Gastrocnemius medialis (tissue), 4 donors: ENCODE results near the gene SLC22A5. TPM values are rescaled to one million over a fixed set of nuclear protein-coding genes. Genes with fewer than 3 reads are reported as not detected.

ENCODE experiments used
- ATAC-seq, 2 donors: fragments of 150-250 bp; one replicate each; pipeline ENCODE4 v1.9.1; 2016
- DNase-seq, 2 donors: peaks; one replicate each; pipeline ENCODE4 v3.0.0-alpha.2; 2019
- H3K27ac ChIP-seq, 4 donors: fragments of 200-600 bp; sonication (generic); 1 replicate in 1 of 4; 2 replicates in 3 of 4; pipeline ENCODE4 v1.5.1; 2016 to 2018; ENCODE audit warnings: mild to moderate bottlenecking in 2 of 4, moderate library complexity in 1 of 4
- H3K27me3 ChIP-seq, 3 donors: fragments of 200-600 bp; sonication (generic) in 2 of 3; 1 replicate in 1 of 3; 2 replicates in 2 of 3; pipeline versions ENCODE4 v1.5.1 to v1.6.0; 2016 to 2019; ENCODE audit warnings: mild to moderate bottlenecking in 1 of 3, moderate library complexity in 1 of 3
- H3K36me3 ChIP-seq, 2 donors: fragments of 200-600 bp; sonication (generic) in 1 of 2; one replicate each; pipeline ENCODE4 v1.5.1; 2017 to 2018
- H3K4me1 ChIP-seq, 2 donors: fragments of 200-600 bp; sonication (generic) in 1 of 2; one replicate each; pipeline ENCODE4 v1.5.1; 2016 to 2017; ENCODE audit warnings: mild to moderate bottlenecking in 2 of 2
- H3K4me3 ChIP-seq, 4 donors: fragments of 200-600 bp; sonication (generic) in 3 of 4; 1 replicate in 1 of 4; 2 replicates in 3 of 4; pipeline ENCODE4 v1.5.1; 2016 to 2019; ENCODE audit warnings: mild to moderate bottlenecking in 2 of 4
- H3K9me3 ChIP-seq, 3 donors: fragments of 200-600 bp; sonication (generic) in 2 of 3; 1 replicate in 1 of 3; 2 replicates in 2 of 3; pipeline ENCODE4 v1.5.1; 2016 to 2019
- POLR2A ChIP-seq, 2 donors: fragments of 450-650 bp; IDR thresholded peaks; one replicate each; pipeline ENCODE4 v1.6.1; 2017; ENCODE audit warnings: antibody characterized with exemption in 2 of 2, mild to moderate bottlenecking in 2 of 2, moderate library complexity in 2 of 2
- in situ Hi-C, 4 donors: fragments of 200-750 bp; cut with MboI; loops; one replicate each; pipeline versions ENCODE4 v1.15.0 to v1.8.0; 2017; ENCODE audit warnings: low sequenced_read_pairs in 4 of 4
- intact Hi-C: fragments of 100-400 bp; cut with DNase I; formaldehyde crosslinking; loops from one replicate; pipeline ENCODE4 v1.15.1; 2023; ENCODE audit warnings: low total_unique reads
- total RNA-seq, 4 donors: library from RNA; depleted of rRNA; stranded (reverse); fragments of >200 nt; gene quantifications; one replicate each; pipeline versions ENCODE4 v1.1.0 to v1.2.3, GENCODE V29; 2016
- TF ChIP-seq, protein P1 (sequence below), 5 experiments: fragments of 450-650 bp in 3 of 5; fragments of 200-600 bp in 2 of 5; sonication (generic) in 2 of 5; IDR thresholded peaks in 4 of 5; conservative IDR thresholded peaks in 1 of 5; 1 replicate in 4 of 5; 2 replicates in 1 of 5; pipeline ENCODE4 v1.5.1; 2016 to 2019; ENCODE audit warnings: antibody characterized with exemption in 5 of 5, mild to moderate bottlenecking in 3 of 5, moderate library complexity in 3 of 5

Gene SLC22A5
- total RNA-seq, 4 donors from 2014 or later, result 56.2 to 116 (median 79.2) TPM

DNA sequence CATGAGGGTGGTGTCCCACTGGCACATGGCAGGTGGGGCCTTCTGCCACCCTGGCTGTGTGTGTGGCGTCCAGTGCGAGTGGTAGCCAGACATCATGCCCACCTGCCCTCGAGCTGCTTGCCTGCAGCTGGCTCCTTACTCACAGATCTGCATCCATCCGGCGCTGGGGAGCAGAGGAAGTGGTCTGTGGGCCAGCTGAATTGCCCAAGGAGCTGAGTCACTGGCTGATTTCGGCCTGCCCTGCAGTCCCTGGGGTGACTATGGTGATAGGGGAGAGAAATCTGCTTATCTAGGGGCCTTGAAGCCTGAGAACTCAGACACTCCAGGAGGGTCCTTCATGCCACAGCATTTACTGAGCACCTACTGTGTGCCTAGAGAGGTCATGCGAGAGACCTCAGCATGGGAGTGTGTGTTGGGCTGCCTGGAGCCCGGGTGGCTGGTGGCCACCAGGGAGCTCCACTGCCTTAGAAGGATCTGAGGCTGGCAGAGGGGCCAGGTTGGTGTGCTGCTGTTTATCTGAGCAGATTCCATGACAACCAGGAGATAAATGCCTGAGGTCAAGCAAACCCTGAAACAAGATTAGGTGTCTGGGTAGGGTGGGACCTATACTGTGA, 57.1 kb downstream of the SLC22A5 start:
- Histone ChIP-seq H3K9me3 (no peaks in the 10 kb centered on the region), H3K4me1 (peaks cover 80 to 96% of the 10 kb centered on the region in 2 donors), H3K27me3 (no peaks in the 10 kb centered on the region), H3K4me3 (peak overlapping the region in 1 of 4 donors; percentile 5), H3K36me3 (no peaks in the 10 kb centered on the region), H3K27ac (peak overlapping the region; percentile 81 to 99 (median 94))
- ATAC-seq (peak; percentile 76 to 83), DNase-seq (peak; percentile 72 to 93)
- intact Hi-C loops (no loop called here), in situ Hi-C loops (loop anchor here in 1 of 4 donors (10.0 kb wide), 1 partner anchor 68 kb away; the partner anchor contains the start of gene IRF1)
- TF ChIP-seq, protein P1, sequence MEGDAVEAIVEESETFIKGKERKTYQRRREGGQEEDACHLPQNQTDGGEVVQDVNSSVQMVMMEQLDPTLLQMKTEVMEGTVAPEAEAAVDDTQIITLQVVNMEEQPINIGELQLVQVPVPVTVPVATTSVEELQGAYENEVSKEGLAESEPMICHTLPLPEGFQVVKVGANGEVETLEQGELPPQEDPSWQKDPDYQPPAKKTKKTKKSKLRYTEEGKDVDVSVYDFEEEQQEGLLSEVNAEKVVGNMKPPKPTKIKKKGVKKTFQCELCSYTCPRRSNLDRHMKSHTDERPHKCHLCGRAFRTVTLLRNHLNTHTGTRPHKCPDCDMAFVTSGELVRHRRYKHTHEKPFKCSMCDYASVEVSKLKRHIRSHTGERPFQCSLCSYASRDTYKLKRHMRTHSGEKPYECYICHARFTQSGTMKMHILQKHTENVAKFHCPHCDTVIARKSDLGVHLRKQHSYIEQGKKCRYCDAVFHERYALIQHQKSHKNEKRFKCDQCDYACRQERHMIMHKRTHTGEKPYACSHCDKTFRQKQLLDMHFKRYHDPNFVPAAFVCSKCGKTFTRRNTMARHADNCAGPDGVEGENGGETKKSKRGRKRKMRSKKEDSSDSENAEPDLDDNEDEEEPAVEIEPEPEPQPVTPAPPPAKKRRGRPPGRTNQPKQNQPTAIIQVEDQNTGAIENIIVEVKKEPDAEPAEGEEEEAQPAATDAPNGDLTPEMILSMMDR (IDR thresholded peaks at IDR 0.05 in 4 of 5, conservative IDR thresholded peaks at IDR 0.05 in 1 of 5), result peak in 4 of 5 experiments; percentile 39 to 74 (median 46)
- peak in 1 of 2 donors; percentile 34 for TF ChIP-seq POLR2A (IDR thresholded peaks at IDR 0.05)

DNA sequence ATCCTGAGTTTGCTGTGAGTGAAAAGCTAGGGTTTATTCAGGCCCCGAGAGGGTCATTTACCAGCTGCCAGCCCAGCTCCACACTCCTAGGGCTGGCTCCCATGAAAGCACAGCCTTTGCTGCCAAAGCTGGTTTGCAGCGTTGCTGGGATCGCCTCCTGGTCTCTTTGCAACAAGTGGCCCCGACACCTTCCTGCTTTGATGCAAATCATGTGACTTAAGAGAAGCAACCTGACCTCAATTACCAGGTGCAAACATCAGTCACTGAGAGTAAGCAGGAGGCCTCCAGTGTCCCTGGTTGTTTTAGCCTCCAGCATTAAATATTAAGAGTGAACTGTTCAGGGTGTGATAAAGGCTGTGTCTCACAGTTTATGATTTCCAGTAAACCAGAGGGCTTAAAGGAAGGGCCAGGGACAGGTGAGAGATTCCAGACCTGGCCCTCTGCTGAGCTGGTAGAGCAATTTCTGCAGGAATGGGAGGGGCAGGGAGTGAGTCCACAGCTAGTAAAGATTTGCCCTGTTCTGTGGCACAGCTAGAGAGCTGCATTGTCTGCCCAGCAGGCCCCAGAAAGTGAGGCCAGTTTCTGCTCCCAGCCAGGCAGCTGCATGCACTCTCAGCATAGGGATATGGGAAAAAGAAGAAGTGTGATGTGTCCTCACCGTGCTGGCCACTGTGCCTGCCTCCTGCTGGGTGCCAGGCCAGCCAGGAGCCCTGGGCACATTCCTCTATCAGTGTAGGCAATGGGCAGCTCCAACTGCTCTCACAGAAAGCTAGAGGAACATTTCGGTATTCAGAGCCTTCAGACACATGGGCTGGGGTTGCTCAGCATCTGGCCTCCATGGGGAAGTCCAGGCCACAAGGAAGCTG, 58.0 kb downstream of the SLC22A5 start:
- Histone ChIP-seq H3K36me3 (no peaks in the 10 kb centered on the region), H3K4me3 (no peak overlapping the region)
- in situ Hi-C loops, result loop anchor here in 1 of 4 donors (10.0 kb wide), 1 partner anchor 67 kb away; the partner anchor contains the start of gene IRF1

GRCh38 chr5:132428147-132428482, 58.6 kb downstream of the SLC22A5 start:
- TF ChIP-seq, protein P1 (IDR thresholded peaks at IDR 0.05 in 4 of 5, conservative IDR thresholded peaks at IDR 0.05 in 1 of 5), result no peak
- TF ChIP-seq POLR2A (IDR thresholded peaks at IDR 0.05), result no peak
- in situ Hi-C loops (loop anchor here in 1 of 4 donors (10.0 kb wide), 1 partner anchor 67 kb away; the partner anchor contains the start of gene IRF1), intact Hi-C loops (no loop called here)
- Histone ChIP-seq H3K4me1 (peaks cover 75 to 93% of the 10 kb centered on the region in 2 donors), H3K4me3 (no peak overlapping the region), H3K36me3 (no peaks in the 10 kb centered on the region), H3K9me3 (no peaks in the 10 kb centered on the region), H3K27me3 (no peaks in the 10 kb centered on the region), H3K27ac (peak overlapping the region; percentile 81 to 99 (median 94))
- DNase-seq (no peak), ATAC-seq (no peak)

More for the DNA sequence above, 58.0 kb downstream of the SLC22A5 start:
- Histone ChIP-seq H3K27me3 (no peaks in the 10 kb centered on the region), H3K4me1 (peaks cover 75 to 93% of the 10 kb centered on the region in 2 donors), H3K27ac (peak overlapping the region; percentile 81 to 99 (median 94)), H3K9me3 (no peaks in the 10 kb centered on the region)
- TF ChIP-seq POLR2A (IDR thresholded peaks at IDR 0.05), result peak in 1 of 2 donors; percentile 33
- TF ChIP-seq, protein P1 (IDR thresholded peaks at IDR 0.05 in 4 of 5, conservative IDR thresholded peaks at IDR 0.05 in 1 of 5), result no peak
- ATAC-seq (peak; percentile 48 to 60), DNase-seq (peak; percentile 52 to 83)
- intact Hi-C loops, result no loop called here

DNA sequence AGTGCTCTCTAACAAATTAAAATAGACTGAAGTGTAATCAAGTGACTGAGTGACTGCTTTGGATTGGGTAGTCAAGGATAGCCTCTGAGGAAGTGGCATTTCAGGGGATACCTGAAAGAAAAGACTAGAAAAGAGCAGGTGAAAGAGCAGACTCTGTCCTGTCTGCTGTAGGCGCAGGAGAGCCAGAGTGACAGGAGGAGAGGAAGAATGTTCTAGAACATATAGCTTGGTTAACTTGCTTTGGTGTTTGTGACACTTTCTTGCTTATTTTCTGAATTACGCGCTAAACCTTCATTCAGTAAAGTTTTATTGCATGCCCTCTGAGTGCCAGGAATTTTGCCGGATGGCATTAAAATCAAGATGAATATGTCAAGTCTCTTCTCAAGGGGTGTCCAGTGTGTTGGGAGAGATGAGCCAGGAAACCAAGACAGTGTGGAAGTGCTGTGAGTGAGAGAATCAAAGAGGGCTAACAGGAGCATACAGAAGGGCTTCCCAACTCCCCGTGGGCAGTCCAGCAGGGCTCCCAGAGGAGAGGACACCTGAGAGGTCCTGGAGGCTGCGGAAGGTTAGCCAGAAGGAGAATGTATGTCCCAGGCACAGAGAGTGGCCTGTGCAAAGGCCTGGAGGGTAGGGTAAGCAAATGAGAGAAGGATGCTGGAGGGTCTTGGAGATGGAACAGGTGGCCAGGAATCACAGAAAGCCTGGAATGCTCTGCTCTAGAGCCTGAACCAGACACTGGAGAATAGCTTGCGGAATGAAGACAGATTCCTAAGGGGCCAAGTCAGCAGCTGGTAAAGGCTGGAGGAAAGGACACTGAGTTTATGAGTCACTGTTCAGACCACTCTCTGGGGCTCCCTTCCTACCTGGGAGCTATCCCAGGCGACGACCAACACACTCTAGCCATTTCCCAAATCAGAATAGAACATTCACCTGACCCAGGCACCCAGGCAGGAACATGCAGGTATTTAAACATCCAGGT, 59.3 kb downstream of the SLC22A5 start:
- no peak for ATAC-seq
- intact Hi-C loops (no loop called here), in situ Hi-C loops (loop anchor here in 1 of 4 donors (10.0 kb wide), 1 partner anchor 66 kb away; the partner anchor contains the start of gene IRF1)
- peaks cover 71 to 93% of the 10 kb centered on the region in 2 donors for H3K4me1 ChIP-seq
- H3K4me3 ChIP-seq, result no peak overlapping the region
- H3K9me3 ChIP-seq, result no peaks in the 10 kb centered on the region
- DNase-seq, result no peak
- TF ChIP-seq, protein P1 (IDR thresholded peaks at IDR 0.05 in 4 of 5, conservative IDR thresholded peaks at IDR 0.05 in 1 of 5), result no peak
- TF ChIP-seq POLR2A (IDR thresholded peaks at IDR 0.05), result no peak
- H3K27me3 ChIP-seq, result no peaks in the 10 kb centered on the region
- H3K36me3 ChIP-seq, result no peaks in the 10 kb centered on the region
- peak overlapping the region; percentile 81 to 99 (median 94) for H3K27ac ChIP-seq
